ENCODE data around the gene MALL. TPM values are rescaled to one million over a fixed set of nuclear protein-coding genes. Genes with fewer than 3 reads are reported as not detected.

Gene MALL
- total RNA-seq, 1 donor from 2014 or later: 5.4 TPM

GRCh38 chr2:110149330-110150220 is 34.0 kb upstream of the MALL start:
- no peak for TF ChIP-seq CTCF (IDR thresholded peaks at IDR 0.05; ENCODE audit: unreplicated experiment)
- H3K36me3 Mint-ChIP-seq: peaks cover 9% of the 10 kb centered on the region
- DNase-seq (ENCODE audit: low spot score in 2 of 2, unreplicated experiment in 2 of 2): no peak
- peaks cover 15% of the 10 kb centered on the region for H3K9me3 Mint-ChIP-seq
- H3K27ac Mint-ChIP-seq: no peak overlapping the region
- no peaks in the 10 kb centered on the region for H3K27me3 Mint-ChIP-seq (ENCODE audit: low read depth)
- peaks cover 4% of the 10 kb centered on the region for H3K4me1 Mint-ChIP-seq
- H3K4me3 Mint-ChIP-seq: no peak overlapping the region

GRCh38 chr2:110146945-110147332 is 31.3 kb upstream of the MALL start:
- no peak for DNase-seq (ENCODE audit: low spot score in 2 of 2, unreplicated experiment in 2 of 2)
- Mint-ChIP-seq H3K4me1 (peaks cover 4% of the 10 kb centered on the region), H3K9me3 (peaks cover 3% of the 10 kb centered on the region), H3K4me3 (no peak overlapping the region), H3K36me3 (peaks cover 4% of the 10 kb centered on the region), H3K27ac (no peak overlapping the region), H3K27me3 (ENCODE audit: low read depth) (no peaks in the 10 kb centered on the region)
- no peak for TF ChIP-seq CTCF (IDR thresholded peaks at IDR 0.05; ENCODE audit: unreplicated experiment)

- H3K4me3 Mint-ChIP-seq: no peak overlapping the region
- H3K27ac Mint-ChIP-seq: no peak overlapping the region
- no peaks in the 10 kb centered on the region for H3K27me3 Mint-ChIP-seq (ENCODE audit: low read depth)
- peaks cover 4% of the 10 kb centered on the region for H3K4me1 Mint-ChIP-seq
- no peak for DNase-seq (ENCODE audit: low spot score in 2 of 2, unreplicated experiment in 2 of 2)
- no peak for TF ChIP-seq CTCF (IDR thresholded peaks at IDR 0.05; ENCODE audit: unreplicated experiment)
- H3K36me3 Mint-ChIP-seq: peaks cover 4% of the 10 kb centered on the region
- H3K9me3 Mint-ChIP-seq: peaks cover 3% of the 10 kb centered on the region
These were observed 30.7 kb upstream of the MALL start for GRCh38 chr2:110146183-110146944.

- H3K27me3 Mint-ChIP-seq (ENCODE audit: low read depth): no peaks in the 10 kb centered on the region
- H3K27ac Mint-ChIP-seq: no peak overlapping the region
- H3K4me1 Mint-ChIP-seq: no peaks in the 10 kb centered on the region
- H3K9me3 Mint-ChIP-seq: peaks cover 3% of the 10 kb centered on the region
- no peak for TF ChIP-seq CTCF (IDR thresholded peaks at IDR 0.05; ENCODE audit: unreplicated experiment)
- no peak for DNase-seq (ENCODE audit: low spot score in 2 of 2, unreplicated experiment in 2 of 2)
- no peak overlapping the region for H3K4me3 Mint-ChIP-seq
- H3K36me3 Mint-ChIP-seq: peaks cover 4% of the 10 kb centered on the region
These were observed 28.4 kb upstream of the MALL start for GRCh38 chr2:110143982-110144381.

- Mint-ChIP-seq H3K36me3 (peaks cover 1% of the 10 kb centered on the region), H3K4me3 (no peak overlapping the region), H3K9me3 (no peaks in the 10 kb centered on the region), H3K4me1 (no peaks in the 10 kb centered on the region), H3K27ac (no peak overlapping the region), H3K27me3 (ENCODE audit: low read depth) (no peaks in the 10 kb centered on the region)
- no peak for DNase-seq (ENCODE audit: low spot score in 2 of 2, unreplicated experiment in 2 of 2)
- TF ChIP-seq CTCF (IDR thresholded peaks at IDR 0.05; ENCODE audit: unreplicated experiment): no peak
These were observed 24.8 kb upstream of the MALL start for GRCh38 chr2:110140401-110140800.

Data from mesothelial cell of epicardium (in vitro differentiated cells).